Measurements from ENCODE around the gene CASTOR2. TPM values are rescaled to one million over a fixed set of nuclear protein-coding genes. Genes with fewer than 3 reads are reported as not detected.

Gene CASTOR2
- total RNA-seq, 2 donors from 2014 or later: 65.0 to 67.8 TPM

DNA sequence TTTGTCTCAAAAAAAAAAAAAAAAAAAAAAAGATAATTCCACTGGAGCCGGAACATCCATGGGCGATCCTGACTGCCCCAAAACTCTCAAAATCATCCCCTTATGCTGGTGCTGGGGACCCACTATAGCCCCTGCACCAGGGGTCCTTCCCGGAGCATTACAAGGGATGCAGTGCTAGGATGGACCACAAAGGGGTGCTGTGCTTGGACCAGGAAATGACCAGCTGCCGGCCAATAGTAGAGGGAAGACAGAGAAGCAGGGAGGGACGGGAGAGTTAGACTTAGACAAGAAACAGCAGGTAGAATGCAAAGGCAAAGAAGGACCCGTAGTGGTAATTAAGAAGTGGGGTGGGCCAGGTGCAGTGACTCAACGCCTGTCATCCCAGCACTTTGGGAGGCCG lies 68.6 kb downstream of the CASTOR2 start:
- no peak overlapping the region for H3K27ac ChIP-seq
- TF ChIP-seq, protein P1, sequence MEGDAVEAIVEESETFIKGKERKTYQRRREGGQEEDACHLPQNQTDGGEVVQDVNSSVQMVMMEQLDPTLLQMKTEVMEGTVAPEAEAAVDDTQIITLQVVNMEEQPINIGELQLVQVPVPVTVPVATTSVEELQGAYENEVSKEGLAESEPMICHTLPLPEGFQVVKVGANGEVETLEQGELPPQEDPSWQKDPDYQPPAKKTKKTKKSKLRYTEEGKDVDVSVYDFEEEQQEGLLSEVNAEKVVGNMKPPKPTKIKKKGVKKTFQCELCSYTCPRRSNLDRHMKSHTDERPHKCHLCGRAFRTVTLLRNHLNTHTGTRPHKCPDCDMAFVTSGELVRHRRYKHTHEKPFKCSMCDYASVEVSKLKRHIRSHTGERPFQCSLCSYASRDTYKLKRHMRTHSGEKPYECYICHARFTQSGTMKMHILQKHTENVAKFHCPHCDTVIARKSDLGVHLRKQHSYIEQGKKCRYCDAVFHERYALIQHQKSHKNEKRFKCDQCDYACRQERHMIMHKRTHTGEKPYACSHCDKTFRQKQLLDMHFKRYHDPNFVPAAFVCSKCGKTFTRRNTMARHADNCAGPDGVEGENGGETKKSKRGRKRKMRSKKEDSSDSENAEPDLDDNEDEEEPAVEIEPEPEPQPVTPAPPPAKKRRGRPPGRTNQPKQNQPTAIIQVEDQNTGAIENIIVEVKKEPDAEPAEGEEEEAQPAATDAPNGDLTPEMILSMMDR (IDR thresholded peaks at IDR 0.05): no peak
- no peak overlapping the region for H3K4me3 ChIP-seq
- H3K4me1 ChIP-seq: no peaks in the 10 kb centered on the region
- no peaks in the 10 kb centered on the region for H3K9me3 ChIP-seq
- H3K36me3 ChIP-seq: no peaks in the 10 kb centered on the region
- no peak for DNase-seq (ENCODE audit: low spot score)
- H3K27me3 ChIP-seq: no peaks in the 10 kb centered on the region

DNA sequence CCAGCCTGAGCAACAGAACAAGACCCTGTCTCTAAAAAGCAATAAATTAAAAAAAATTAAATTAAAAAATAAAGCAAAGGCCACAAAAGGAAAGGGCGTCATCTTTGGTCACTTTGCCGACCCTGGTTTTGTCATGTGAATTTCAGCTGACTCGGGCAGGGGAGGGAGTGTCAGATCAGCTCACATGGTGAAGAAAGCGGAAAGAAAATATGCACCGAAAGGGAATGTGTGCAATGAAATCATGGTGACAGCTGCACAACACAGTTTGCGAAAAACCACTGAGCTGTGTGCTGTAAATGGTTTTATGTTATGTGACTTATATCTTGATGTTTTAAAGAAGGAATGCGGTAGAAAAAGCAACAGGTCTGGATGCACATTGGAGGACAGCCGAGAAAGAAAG lies 69.3 kb downstream of the CASTOR2 start:
- H3K4me1 ChIP-seq: no peaks in the 10 kb centered on the region
- DNase-seq (ENCODE audit: low spot score): no peak
- TF ChIP-seq, protein P1 (IDR thresholded peaks at IDR 0.05): no peak
- H3K4me3 ChIP-seq: no peak overlapping the region
- no peaks in the 10 kb centered on the region for H3K9me3 ChIP-seq
- no peaks in the 10 kb centered on the region for H3K36me3 ChIP-seq
- no peak overlapping the region for H3K27ac ChIP-seq
- no peaks in the 10 kb centered on the region for H3K27me3 ChIP-seq

DNA sequence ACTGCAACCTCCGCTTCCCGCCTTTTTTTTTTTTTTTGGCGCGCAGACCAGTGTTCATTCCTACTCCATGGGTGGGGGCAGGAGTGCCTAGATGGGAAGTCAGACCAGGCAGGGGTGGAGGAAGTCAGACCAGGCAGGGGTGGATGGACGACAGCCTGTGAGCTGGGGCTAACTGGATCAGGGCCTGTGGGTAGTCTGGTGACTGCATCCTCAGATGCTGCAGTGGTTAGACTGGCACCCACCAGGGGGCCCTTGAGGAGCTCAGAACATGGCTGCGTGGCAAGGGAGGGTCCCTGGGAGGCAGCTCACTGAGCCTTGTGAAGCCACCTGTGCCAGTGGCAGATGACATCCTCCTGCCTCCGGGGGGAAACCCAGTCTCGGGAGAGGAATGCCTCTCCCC lies 74.0 kb downstream of the CASTOR2 start:
- Histone ChIP-seq H3K9me3 (no peaks in the 10 kb centered on the region), H3K27me3 (no peaks in the 10 kb centered on the region), H3K36me3 (peaks cover 14% of the 10 kb centered on the region), H3K27ac (no peak overlapping the region), H3K4me3 (no peak overlapping the region), H3K4me1 (no peaks in the 10 kb centered on the region)
- TF ChIP-seq, protein P1 (IDR thresholded peaks at IDR 0.05): no peak
- DNase-seq (ENCODE audit: low spot score): no peak

DNA sequence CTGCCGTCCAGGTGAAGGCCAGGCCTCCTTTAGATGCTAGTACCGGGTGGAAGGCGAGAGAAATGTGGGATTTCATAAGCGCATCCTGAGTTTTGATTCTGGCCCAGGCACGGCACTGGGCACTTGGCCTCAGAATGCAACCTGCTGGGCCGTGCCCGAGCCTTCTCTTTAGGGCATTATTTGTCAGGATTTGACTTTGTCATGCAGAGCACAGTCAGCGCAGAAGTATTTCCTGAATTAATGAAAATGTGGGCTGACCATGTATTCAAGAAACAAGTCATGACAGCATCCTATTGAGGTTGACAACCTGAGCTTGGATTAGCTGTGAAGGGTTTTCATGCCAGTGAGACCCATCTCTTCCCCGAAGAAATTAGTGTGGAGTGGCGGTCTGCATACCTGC lies 74.7 kb downstream of the CASTOR2 start:
- Histone ChIP-seq H3K4me3 (no peak overlapping the region), H3K27me3 (no peaks in the 10 kb centered on the region), H3K4me1 (no peaks in the 10 kb centered on the region), H3K9me3 (no peaks in the 10 kb centered on the region), H3K36me3 (peaks cover 21% of the 10 kb centered on the region), H3K27ac (no peak overlapping the region)
- DNase-seq (ENCODE audit: low spot score): no peak
- TF ChIP-seq, protein P1 (IDR thresholded peaks at IDR 0.05): no peak

DNA sequence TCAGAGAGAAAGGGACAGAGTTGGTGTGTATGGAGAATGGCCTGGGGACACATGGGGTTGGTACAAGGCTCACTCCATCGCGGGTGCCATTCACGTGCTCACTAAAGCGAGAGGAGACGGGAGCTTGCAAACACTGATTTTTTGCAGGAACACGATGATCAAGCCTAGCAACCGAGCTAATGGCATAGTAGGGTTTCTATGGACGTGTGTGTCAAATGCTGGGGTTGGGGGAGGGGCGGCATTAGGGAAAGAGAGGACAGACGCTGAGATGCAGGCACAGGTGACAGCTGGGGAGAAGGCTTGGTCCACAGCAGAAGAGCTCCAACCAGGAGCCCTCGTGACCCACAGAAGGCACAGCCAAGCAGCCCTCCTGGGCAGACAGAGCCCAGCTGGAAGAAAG lies 75.2 kb downstream of the CASTOR2 start:
- no peak for DNase-seq (ENCODE audit: low spot score)
- TF ChIP-seq, protein P1 (IDR thresholded peaks at IDR 0.05): no peak
- H3K27me3 ChIP-seq: no peaks in the 10 kb centered on the region
- no peak overlapping the region for H3K27ac ChIP-seq
- no peaks in the 10 kb centered on the region for H3K4me1 ChIP-seq
- no peak overlapping the region for H3K4me3 ChIP-seq
- peaks cover 21% of the 10 kb centered on the region for H3K36me3 ChIP-seq
- no peaks in the 10 kb centered on the region for H3K9me3 ChIP-seq

DNA sequence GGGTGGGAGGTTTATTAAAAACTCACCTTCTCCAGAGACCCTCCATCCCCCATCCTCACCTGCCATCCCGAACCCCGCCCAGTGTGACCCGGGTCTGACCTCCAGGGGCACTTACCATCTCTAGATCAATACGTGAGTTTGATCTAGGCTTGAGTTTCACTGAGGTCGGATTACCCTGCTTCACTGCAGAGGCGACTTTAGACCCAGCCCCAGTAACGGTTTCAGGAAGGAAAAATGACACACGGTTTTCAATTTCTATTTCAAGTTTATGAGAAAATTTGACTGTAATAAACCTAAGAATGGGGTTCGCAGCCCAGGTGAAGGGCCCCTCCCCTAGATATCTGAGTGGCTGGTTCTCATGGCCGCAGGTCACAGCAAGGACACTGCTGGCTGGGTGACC lies 76.0 kb downstream of the CASTOR2 start:
- Histone ChIP-seq H3K27ac (no peak overlapping the region), H3K27me3 (no peaks in the 10 kb centered on the region), H3K4me3 (no peak overlapping the region), H3K9me3 (no peaks in the 10 kb centered on the region), H3K36me3 (peaks cover 21% of the 10 kb centered on the region), H3K4me1 (no peaks in the 10 kb centered on the region)
- no peak for DNase-seq (ENCODE audit: low spot score)
- TF ChIP-seq, protein P1 (IDR thresholded peaks at IDR 0.05): no peak
